Smooth muscle cell (in vitro differentiated cells): ENCODE measurements around the gene GJD3. TPM values are rescaled to one million over a fixed set of nuclear protein-coding genes. Genes with fewer than 3 reads are reported as not detected.

ENCODE experiments used
- DNase-seq: peaks from one replicate; lab custom pipeline; 2025; ENCODE audit not compliant: unreplicated experiment; lab: John Stamatoyannopoulos, UW
- H2AFZ ChIP-seq: fragments of 200-600 bp; sonication (generic); 2 replicates; pipeline ENCODE4 v1.6.0; 2016; ENCODE audit warnings: antibody characterized with exemption, low read depth, mild to moderate bottlenecking
- H3F3A ChIP-seq: fragments of 200-600 bp; sonication (generic); 2 replicates; pipeline ENCODE4 v1.6.0; 2017; ENCODE audit warnings: antibody characterized with exemption, low read depth
- H3K27ac ChIP-seq: fragments of 200-600 bp; sonication (generic); 2 replicates; pipeline ENCODE4 v1.5.1; 2016; ENCODE audit warnings: low read depth, mild to moderate bottlenecking
- H3K27me3 ChIP-seq: fragments of 200-600 bp; sonication (generic); 2 replicates; pipeline ENCODE4 v1.6.1; 2016; ENCODE audit warnings: low read depth, mild to moderate bottlenecking
- H3K36me3 ChIP-seq: fragments of 200-600 bp; sonication (generic); 2 replicates; pipeline ENCODE4 v1.5.1; 2016; ENCODE audit warnings: low read depth
- H3K4me1 ChIP-seq: fragments of 200-600 bp; sonication (generic); 2 replicates; pipeline ENCODE4 v1.5.1; 2016; ENCODE audit warnings: low read depth
- H3K4me2 ChIP-seq: fragments of 200-600 bp; sonication (generic); 2 replicates; pipeline ENCODE4 v1.6.0; 2016; ENCODE audit warnings: mild to moderate bottlenecking
- H3K4me3 ChIP-seq: fragments of 200-600 bp; sonication (generic); 2 replicates; pipeline ENCODE4 v1.5.1; 2016; ENCODE audit warnings: mild to moderate bottlenecking
- H3K79me2 ChIP-seq: fragments of 200-600 bp; sonication (generic); 2 replicates; pipeline ENCODE4 v1.6.0; 2016; ENCODE audit warnings: low read depth, mild to moderate bottlenecking
- H3K9ac ChIP-seq: fragments of 200-600 bp; sonication (generic); 2 replicates; pipeline ENCODE4 v1.6.0; 2016; ENCODE audit warnings: low read depth
- H3K9me3 ChIP-seq: fragments of 200-600 bp; sonication (generic); replicated peaks from 2 replicates; pipeline ENCODE4 v1.5.1; 2016; ENCODE audit warnings: low read depth
- H4K20me1 ChIP-seq: fragments of 200-600 bp; sonication (generic); 2 replicates; pipeline ENCODE4 v1.6.0; 2016; ENCODE audit warnings: low read depth
- WGBS: methylation state at CpG from one replicate; pipeline ENCODE4 v1.1.7; 2016; ENCODE audit warnings: low lambda C conversion rate; 5-methylcytosine and 5-hydroxymethylcytosine counted together
- polyA plus RNA-seq: library from polyadenylated mRNA; unstranded; fragments of >200 nt; fragmentation: Nextera tagmentation; extraction: Ambion mirVana; gene quantifications from 2 replicates; pipeline ENCODE4 v1.2.1, GENCODE V29; 2016
- total RNA-seq: library from RNA; depleted of rRNA; stranded (reverse); fragments of >200 nt; gene quantifications from 2 replicates; pipeline ENCODE4 v1.2.3, GENCODE V29; 2014
- TF ChIP-seq, protein P1 (sequence below): fragments of 200-600 bp; sonication (generic); IDR thresholded peaks from 2 replicates; pipeline ENCODE4 v1.5.1; 2017; ENCODE audit warnings: borderline replicate concordance, mild to moderate bottlenecking, antibody characterized with exemption; ENCODE audit not compliant: insufficient read depth, poor library complexity, severe bottlenecking

GJD3 gene
- total and polyA plus RNA-seq, 2 experiments from 2014 or later, result 0.30 TPM; not detected in 1

DNA sequence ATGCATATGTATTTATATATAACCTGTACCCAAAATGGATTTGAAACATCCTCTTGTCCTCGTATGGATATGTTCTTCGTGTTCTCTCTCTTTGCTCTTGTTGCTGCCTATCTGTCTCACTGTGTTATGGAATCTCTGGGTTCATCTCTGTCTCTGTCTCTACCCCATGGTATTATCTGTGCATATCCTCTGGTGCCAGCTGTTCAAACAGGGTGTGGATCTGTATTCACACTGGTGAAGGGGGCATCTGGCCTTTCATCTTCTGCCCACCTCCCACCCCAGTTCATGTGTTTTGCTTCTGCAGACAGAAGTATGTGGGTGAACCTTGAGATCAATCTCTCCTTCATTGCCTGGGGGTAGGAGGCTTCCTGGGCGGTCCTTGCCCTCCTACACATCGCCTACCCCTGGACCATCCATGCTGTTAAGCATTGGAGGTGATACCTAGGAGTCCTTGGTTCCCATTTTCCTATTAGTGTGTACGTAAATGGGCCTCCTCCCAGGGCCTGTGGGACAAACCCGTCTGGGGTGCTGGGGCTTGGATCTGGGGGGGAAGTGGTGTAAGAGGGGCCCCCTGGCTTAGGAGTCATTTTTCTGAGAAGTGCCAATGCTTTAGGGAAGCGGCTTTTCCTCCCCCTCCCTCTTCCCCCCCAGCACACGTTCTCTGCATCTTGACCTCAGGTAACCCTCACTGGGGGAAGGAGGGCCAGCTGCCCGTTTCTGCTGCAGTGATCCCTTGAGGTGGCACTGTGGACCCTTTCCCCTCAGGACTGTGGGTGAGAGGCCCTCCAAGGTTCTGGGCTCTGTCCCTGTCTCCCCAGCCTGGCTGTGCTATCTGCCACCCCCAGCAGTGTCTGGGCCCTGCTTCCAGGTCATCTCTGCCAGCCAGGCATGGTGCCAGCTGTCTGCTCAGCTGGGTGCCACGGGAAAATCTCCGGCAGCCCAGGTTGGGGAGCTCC is 34.4 kb downstream of the GJD3 start:
- H3K4me3 ChIP-seq, result no peak overlapping the region
- H4K20me1 ChIP-seq, result peaks cover 92% of the 10 kb centered on the region
- peaks cover 9% of the 10 kb centered on the region for H3K4me1 ChIP-seq
- no peaks in the 10 kb centered on the region for H3K36me3 ChIP-seq
- H3K9me3 ChIP-seq, result no peaks in the 10 kb centered on the region
- 83% methylated on average over 11 of the region's 11 CpGs for WGBS
- no peak overlapping the region for H3K9ac ChIP-seq
- DNase-seq, result no peak
- H3F3A ChIP-seq, result no peaks in the 10 kb centered on the region
- H3K27me3 ChIP-seq, result no peaks in the 10 kb centered on the region
- H3K27ac ChIP-seq, result no peak overlapping the region
- peaks cover 56% of the 10 kb centered on the region for H3K79me2 ChIP-seq
- no peak overlapping the region for H2AFZ ChIP-seq
- TF ChIP-seq, protein P1, sequence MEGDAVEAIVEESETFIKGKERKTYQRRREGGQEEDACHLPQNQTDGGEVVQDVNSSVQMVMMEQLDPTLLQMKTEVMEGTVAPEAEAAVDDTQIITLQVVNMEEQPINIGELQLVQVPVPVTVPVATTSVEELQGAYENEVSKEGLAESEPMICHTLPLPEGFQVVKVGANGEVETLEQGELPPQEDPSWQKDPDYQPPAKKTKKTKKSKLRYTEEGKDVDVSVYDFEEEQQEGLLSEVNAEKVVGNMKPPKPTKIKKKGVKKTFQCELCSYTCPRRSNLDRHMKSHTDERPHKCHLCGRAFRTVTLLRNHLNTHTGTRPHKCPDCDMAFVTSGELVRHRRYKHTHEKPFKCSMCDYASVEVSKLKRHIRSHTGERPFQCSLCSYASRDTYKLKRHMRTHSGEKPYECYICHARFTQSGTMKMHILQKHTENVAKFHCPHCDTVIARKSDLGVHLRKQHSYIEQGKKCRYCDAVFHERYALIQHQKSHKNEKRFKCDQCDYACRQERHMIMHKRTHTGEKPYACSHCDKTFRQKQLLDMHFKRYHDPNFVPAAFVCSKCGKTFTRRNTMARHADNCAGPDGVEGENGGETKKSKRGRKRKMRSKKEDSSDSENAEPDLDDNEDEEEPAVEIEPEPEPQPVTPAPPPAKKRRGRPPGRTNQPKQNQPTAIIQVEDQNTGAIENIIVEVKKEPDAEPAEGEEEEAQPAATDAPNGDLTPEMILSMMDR, result no peak
- H3K4me2 ChIP-seq, result no peak overlapping the region

DNA sequence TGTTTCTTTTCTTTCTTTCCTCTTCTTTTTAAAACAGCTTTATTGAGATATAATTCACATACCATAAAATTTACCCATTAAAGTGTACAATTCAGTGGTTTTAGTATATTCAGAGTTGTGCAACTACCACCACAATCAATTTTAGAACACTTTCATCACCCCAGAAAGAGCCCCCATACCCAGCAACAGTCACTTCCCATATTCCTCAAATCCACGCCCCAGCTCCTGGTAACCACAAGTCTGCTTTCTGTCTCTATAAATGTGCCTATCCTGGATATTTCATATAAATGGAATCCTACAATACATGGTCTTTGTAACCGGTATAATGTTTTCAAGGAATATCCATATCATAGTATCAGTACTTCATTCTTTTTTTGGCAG is 36.2 kb downstream of the GJD3 start:
- Histone ChIP-seq H3K36me3 (no peaks in the 10 kb centered on the region), H3K9ac (no peak overlapping the region), H3K4me2 (no peak overlapping the region), H3K9me3 (no peaks in the 10 kb centered on the region), H3F3A (no peaks in the 10 kb centered on the region), H3K27me3 (no peaks in the 10 kb centered on the region), H4K20me1 (peaks cover 92% of the 10 kb centered on the region), H3K27ac (no peak overlapping the region), H2AFZ (no peak overlapping the region), H3K79me2 (peaks cover 66% of the 10 kb centered on the region), H3K4me1 (no peaks in the 10 kb centered on the region), H3K4me3 (no peak overlapping the region)
- 95% methylated on average over 2 of the region's 2 CpGs for WGBS
- DNase-seq, result no peak
- TF ChIP-seq, protein P1, result no peak

DNA sequence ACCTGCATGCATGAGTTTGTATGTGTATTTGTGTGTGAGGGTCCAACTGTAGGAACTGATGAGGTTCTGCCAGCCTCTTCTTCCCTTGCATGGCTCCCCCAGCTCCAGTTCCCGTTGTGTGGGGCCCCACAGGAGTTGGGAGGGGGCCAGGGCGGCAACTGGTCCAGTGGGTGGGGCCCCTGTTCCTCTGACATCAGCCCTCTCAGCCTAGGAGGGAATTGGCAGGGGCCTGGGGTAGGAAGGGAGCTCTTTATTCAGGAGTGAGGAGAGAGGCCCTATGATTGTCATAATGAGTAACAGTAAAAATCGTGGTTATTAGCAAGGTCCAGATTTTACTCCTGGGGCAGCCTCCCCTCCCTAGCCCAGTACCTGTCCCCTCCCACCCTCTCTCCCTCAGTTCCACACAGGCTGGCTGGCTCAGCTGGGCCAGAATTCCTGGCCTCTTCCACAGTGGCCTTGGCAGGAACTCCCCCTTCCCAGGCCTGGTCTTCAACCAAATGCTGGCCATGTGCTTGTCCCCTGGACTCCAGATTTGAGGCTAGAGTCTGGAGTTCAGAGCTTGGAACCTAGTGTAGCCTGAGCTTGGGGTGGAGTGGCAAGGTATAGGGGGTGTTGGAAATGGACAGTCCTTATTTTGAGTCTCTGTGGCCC is 36.7 kb downstream of the GJD3 start:
- Histone ChIP-seq H2AFZ (no peak overlapping the region), H3K9ac (no peak overlapping the region), H4K20me1 (peaks cover 93% of the 10 kb centered on the region), H3K9me3 (no peaks in the 10 kb centered on the region), H3K4me1 (no peaks in the 10 kb centered on the region), H3K27ac (no peak overlapping the region), H3K4me2 (no peak overlapping the region), H3K79me2 (peaks cover 68% of the 10 kb centered on the region), H3K27me3 (no peaks in the 10 kb centered on the region), H3K4me3 (no peak overlapping the region), H3K36me3 (no peaks in the 10 kb centered on the region), H3F3A (no peaks in the 10 kb centered on the region)
- WGBS, result 50% methylated on average over 3 of the region's 3 CpGs
- no peak for DNase-seq
- TF ChIP-seq, protein P1, result no peak
